ENCODE measurements around the gene CSMD2. TPM values are rescaled to one million over a fixed set of nuclear protein-coding genes. Genes with fewer than 3 reads are reported as not detected.

The CSMD2 gene
- total RNA-seq, 2 donors from 2014 or later, result 0.62 to 2.8 TPM

DNA sequence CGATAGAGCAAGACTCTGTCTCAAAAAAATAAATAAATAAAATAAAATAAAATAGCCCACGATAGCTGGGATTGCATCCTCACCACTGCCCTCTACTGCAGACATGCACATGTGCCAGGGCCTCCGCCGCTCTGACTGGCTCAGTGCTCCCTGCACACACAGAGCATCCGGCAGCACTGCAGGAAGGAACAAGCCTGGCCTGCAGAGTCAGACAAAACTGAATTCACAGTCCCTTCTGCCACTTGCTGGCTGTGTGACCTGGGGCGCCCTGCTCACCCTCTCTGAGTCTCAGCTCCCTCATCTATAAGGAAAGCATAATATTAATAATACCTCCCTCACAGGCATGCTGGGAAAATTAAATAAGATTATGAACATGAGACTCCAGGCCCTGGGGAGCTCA is 35.4 kb downstream of the CSMD2 start:
- Histone ChIP-seq H3K4me1 (ENCODE audit: control insufficient read depth, insufficient read depth, low read length) (no peaks in the 10 kb centered on the region), H3K9ac (ENCODE audit: extremely low read depth, low read length, poor library complexity, severe bottlenecking) (no peak overlapping the region), H3K27me3 (ENCODE audit: control insufficient read depth, insufficient read depth, low read length, poor library complexity, severe bottlenecking) (no peaks in the 10 kb centered on the region), H3K36me3 (ENCODE audit: control insufficient read depth, insufficient read depth, low read length) (no peaks in the 10 kb centered on the region), H3K4me3 (ENCODE audit: low read length) (no peak overlapping the region), H3K9me3 (ENCODE audit: control insufficient read depth, low read length) (no peaks in the 10 kb centered on the region), H3K27ac (ENCODE audit: low read depth, low read length) (no peak overlapping the region)
- H3K4me1 Mint-ChIP-seq, result no peaks in the 10 kb centered on the region
- DNase-seq, result peak; percentile 49
- H3K27ac Mint-ChIP-seq, result no peak overlapping the region
- H3K4me3 Mint-ChIP-seq, result no peak overlapping the region
- peaks cover 8% of the 10 kb centered on the region for H3K27me3 Mint-ChIP-seq (ENCODE audit: insufficient read depth)
- TF ChIP-seq, protein P1, sequence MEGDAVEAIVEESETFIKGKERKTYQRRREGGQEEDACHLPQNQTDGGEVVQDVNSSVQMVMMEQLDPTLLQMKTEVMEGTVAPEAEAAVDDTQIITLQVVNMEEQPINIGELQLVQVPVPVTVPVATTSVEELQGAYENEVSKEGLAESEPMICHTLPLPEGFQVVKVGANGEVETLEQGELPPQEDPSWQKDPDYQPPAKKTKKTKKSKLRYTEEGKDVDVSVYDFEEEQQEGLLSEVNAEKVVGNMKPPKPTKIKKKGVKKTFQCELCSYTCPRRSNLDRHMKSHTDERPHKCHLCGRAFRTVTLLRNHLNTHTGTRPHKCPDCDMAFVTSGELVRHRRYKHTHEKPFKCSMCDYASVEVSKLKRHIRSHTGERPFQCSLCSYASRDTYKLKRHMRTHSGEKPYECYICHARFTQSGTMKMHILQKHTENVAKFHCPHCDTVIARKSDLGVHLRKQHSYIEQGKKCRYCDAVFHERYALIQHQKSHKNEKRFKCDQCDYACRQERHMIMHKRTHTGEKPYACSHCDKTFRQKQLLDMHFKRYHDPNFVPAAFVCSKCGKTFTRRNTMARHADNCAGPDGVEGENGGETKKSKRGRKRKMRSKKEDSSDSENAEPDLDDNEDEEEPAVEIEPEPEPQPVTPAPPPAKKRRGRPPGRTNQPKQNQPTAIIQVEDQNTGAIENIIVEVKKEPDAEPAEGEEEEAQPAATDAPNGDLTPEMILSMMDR (conservative IDR thresholded peaks at IDR 0.05), result peak; percentile 45
- WGBS, 2 experiments (ENCODE audit: insufficient coverage in 1 of 2, insufficient read length in 1 of 2), result 83 to 89% methylated on average over 3 to 5 of the region's 6 CpGs
- no peaks in the 10 kb centered on the region for H3K36me3 Mint-ChIP-seq (ENCODE audit: low read depth)
- H3K9me3 Mint-ChIP-seq, result no peaks in the 10 kb centered on the region

DNA sequence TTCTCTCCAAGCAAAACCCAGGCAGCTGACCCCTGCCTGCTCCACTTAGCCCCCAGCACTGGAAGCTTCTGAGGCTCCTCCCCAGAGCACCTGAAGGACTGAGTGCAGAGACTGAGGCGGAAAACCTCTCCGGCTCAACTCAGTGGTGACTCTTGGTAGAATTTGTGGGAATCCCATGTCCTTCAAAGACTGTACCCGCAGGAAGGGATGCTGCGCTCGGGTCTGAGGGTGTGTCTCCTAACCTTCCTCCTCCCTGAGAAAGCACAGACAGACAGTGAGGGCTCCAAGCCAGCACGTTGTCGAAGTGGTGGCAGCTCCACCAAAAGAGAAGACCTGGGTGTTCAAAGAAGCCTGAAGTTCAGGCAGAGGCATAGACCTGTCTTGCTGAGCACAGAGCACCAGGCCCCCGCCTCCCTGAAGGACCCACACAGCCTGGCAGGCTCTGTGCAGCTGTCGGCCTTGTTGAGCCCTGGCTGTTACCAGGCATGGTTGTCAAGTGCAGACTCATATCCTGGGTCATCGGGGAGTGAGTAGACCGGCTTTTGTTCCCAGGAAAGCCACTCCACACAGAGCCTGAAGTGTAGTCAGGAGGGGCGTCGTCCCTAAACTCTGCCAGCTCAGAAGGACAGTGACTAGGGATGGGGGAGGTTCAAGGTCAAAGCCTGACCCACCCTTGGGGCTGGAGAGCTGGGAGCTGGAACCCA is 36.7 kb downstream of the CSMD2 start:
- no peak overlapping the region for H3K27ac Mint-ChIP-seq
- no peaks in the 10 kb centered on the region for H3K4me1 Mint-ChIP-seq
- Histone ChIP-seq H3K4me1 (ENCODE audit: control insufficient read depth, insufficient read depth, low read length) (no peaks in the 10 kb centered on the region), H3K4me3 (ENCODE audit: low read length) (no peak overlapping the region), H3K9ac (ENCODE audit: extremely low read depth, low read length, poor library complexity, severe bottlenecking) (no peak overlapping the region), H3K9me3 (ENCODE audit: control insufficient read depth, low read length) (no peaks in the 10 kb centered on the region), H3K27ac (ENCODE audit: low read depth, low read length) (no peak overlapping the region), H3K27me3 (ENCODE audit: control insufficient read depth, insufficient read depth, low read length, poor library complexity, severe bottlenecking) (no peaks in the 10 kb centered on the region), H3K36me3 (ENCODE audit: control insufficient read depth, insufficient read depth, low read length) (no peaks in the 10 kb centered on the region)
- DNase-seq, result peak; percentile 23
- no peak overlapping the region for H3K4me3 Mint-ChIP-seq
- no peaks in the 10 kb centered on the region for H3K36me3 Mint-ChIP-seq (ENCODE audit: low read depth)
- H3K27me3 Mint-ChIP-seq (ENCODE audit: insufficient read depth), result peaks cover 8% of the 10 kb centered on the region
- WGBS, 2 experiments (ENCODE audit: insufficient coverage in 1 of 2, insufficient read length in 1 of 2), result 95 to 96% methylated on average over 8 to 13 of the region's 13 CpGs
- H3K9me3 Mint-ChIP-seq, result no peaks in the 10 kb centered on the region
- TF ChIP-seq, protein P1 (conservative IDR thresholded peaks at IDR 0.05), result no peak

DNA sequence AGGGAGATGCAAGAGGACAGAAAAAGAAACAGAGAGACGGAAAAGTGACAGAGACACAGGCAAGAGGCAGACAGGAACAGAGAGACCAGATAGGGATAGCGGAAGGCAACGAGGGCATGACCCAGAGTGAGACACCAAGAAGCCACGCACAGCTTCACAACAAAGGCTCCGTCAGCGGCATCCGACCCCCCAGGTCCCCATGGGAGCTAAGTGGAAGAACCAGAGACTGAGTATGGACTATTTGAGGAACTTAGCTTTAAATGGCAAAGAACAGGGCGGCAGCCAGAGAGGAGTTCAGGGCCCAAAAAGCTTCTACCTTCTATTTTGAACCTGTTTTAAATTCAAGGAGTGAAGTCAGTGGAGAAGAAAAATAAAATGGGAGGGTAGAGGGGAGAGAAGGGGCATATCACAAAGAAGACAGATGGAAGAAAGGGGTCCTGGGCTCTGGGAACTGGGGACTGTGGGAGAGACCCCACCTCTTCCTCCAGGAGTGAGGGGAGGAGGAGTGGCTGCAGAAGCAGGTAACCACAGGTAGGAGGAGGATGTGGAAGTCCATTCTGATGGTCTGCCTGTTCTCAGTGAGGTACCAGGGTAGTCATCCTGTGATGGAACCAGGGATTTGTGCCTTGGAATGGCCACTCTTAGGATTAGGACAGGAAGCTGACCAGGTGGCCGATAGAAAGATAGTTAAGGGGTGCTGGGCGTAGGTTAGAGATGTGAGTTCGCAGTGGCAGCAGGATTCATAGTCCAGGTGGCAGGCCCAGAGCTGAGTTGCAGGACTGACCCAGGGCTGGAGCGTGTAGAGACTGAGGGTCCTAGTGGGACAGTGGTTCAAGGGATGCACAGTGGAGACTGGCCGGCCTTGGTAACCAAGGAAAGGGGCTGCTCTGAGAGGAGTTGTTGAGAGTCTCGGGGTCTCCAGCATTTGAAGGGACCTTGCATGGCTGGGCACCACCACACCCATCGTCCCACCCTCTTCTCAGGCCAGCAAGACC is 37.7 kb downstream of the CSMD2 start:
- H3K27me3 ChIP-seq (ENCODE audit: control insufficient read depth, insufficient read depth, low read length, poor library complexity, severe bottlenecking), result no peaks in the 10 kb centered on the region
- Mint-ChIP-seq H3K27ac (no peak overlapping the region), H3K27me3 (ENCODE audit: insufficient read depth) (peaks cover 8% of the 10 kb centered on the region), H3K4me3 (no peak overlapping the region), H3K9me3 (no peaks in the 10 kb centered on the region), H3K4me1 (no peaks in the 10 kb centered on the region), H3K36me3 (ENCODE audit: low read depth) (no peaks in the 10 kb centered on the region)
- no peak overlapping the region for H3K9ac ChIP-seq (ENCODE audit: extremely low read depth, low read length, poor library complexity, severe bottlenecking)
- H3K4me3 ChIP-seq (ENCODE audit: low read length), result no peak overlapping the region
- H3K9me3 ChIP-seq (ENCODE audit: control insufficient read depth, low read length), result no peaks in the 10 kb centered on the region
- H3K27ac ChIP-seq (ENCODE audit: low read depth, low read length), result no peak overlapping the region
- H3K4me1 ChIP-seq (ENCODE audit: control insufficient read depth, insufficient read depth, low read length), result no peaks in the 10 kb centered on the region
- 86 to 92% methylated on average over 13 to 15 of the region's 15 CpGs for WGBS, 2 experiments (ENCODE audit: insufficient coverage in 1 of 2, insufficient read length in 1 of 2)
- peak; percentile 28 for DNase-seq
- TF ChIP-seq, protein P1 (conservative IDR thresholded peaks at IDR 0.05), result no peak
- H3K36me3 ChIP-seq (ENCODE audit: control insufficient read depth, insufficient read depth, low read length), result no peaks in the 10 kb centered on the region
